ENCODE data around the gene ARHGEF11. TPM values are rescaled to one million over a fixed set of nuclear protein-coding genes. Genes with fewer than 3 reads are reported as not detected.

ARHGEF11 gene
- polyA plus RNA-seq, 1 experiment = 14.8 TPM

DNA sequence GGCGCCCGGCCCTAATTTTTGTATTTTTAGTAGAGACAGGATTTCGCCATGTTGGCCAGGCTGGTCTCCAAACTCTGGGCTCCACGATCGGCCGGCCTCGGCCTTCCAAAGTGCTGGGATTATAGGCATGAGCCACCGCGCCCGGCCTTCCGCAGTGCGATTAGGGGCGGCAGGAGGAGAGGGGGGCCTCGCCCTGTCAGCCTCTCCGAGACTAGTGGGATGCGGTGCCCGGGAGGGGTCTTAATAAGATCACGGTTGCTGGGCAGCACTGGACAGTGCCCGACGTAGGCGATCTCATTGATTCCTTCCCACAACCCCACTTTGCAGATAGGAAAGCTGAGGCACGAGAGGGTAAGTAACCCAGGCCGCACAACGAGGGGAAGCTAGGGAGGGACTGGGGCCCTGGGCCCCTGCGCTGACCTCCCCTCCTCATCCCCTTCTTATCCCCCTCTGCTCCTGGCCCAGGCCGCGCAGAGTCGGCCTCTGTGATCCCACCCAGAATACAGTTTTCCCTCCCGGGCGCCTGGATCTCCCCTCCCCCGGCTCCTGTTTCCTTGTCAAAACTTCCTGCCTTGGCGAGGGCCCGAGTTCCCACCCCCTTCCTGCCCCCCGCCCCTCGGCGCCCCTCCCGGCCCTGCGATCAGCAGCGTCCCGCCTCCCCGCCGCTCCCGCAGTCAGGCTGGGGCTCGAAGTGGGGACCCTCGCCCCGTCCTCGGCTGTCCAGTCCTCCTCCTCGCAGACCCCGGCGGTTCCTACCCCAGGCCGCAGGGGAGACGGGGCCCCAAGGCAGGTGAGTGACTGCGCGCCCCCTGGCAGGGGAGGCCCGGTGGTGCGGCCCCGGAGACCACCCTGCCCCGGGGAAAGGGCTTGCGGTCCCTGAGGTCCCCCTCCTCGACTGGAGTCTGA, 152.2 kb downstream of the ARHGEF11 start, which contains the start of gene PEAR1:
Gene PEAR1 (plus strand): TSS at position 671 of the 906 bp plus-strand sequence. CDS start 10,209 bp downstream, outside the sequence.
- TF ChIP-seq, protein P1, sequence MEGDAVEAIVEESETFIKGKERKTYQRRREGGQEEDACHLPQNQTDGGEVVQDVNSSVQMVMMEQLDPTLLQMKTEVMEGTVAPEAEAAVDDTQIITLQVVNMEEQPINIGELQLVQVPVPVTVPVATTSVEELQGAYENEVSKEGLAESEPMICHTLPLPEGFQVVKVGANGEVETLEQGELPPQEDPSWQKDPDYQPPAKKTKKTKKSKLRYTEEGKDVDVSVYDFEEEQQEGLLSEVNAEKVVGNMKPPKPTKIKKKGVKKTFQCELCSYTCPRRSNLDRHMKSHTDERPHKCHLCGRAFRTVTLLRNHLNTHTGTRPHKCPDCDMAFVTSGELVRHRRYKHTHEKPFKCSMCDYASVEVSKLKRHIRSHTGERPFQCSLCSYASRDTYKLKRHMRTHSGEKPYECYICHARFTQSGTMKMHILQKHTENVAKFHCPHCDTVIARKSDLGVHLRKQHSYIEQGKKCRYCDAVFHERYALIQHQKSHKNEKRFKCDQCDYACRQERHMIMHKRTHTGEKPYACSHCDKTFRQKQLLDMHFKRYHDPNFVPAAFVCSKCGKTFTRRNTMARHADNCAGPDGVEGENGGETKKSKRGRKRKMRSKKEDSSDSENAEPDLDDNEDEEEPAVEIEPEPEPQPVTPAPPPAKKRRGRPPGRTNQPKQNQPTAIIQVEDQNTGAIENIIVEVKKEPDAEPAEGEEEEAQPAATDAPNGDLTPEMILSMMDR (IDR thresholded peaks at IDR 0.05; ENCODE audit: low read depth, low read length) = peak; percentile 16; the same call in 1 of the 2 replicates
- CTCF ChIA-PET = interaction anchor here (0.5 to 6.7 kb wide), 22 partner anchors 9 to 515 kb away, joined by 3 to 108 read pairs (median 7); partner anchors contain the start of genes ISG20L2, LRRC71, METTL25B and NTRK1
- no peak for DNase-seq (ENCODE audit: low read depth, low spot score)
- peak within 1 kb of the TSS; percentile 77 for H3K27ac ChIP-seq (ENCODE audit: low read depth, low read length)
- peak within 1 kb of the TSS; percentile 65 for H3K4me3 ChIP-seq (ENCODE audit: low read depth, low read length)
- H3K27me3 ChIP-seq (ENCODE audit: control insufficient read depth, insufficient read depth, low read length) = peaks cover 3% of the 10 kb centered on the region
- POLR2A ChIA-PET = no interaction called here
- no peaks in the 10 kb centered on the region; the same call in 1 of the 2 replicates for H3K9me3 ChIP-seq (ENCODE audit: control insufficient read depth, insufficient read depth, low read length)

DNA sequence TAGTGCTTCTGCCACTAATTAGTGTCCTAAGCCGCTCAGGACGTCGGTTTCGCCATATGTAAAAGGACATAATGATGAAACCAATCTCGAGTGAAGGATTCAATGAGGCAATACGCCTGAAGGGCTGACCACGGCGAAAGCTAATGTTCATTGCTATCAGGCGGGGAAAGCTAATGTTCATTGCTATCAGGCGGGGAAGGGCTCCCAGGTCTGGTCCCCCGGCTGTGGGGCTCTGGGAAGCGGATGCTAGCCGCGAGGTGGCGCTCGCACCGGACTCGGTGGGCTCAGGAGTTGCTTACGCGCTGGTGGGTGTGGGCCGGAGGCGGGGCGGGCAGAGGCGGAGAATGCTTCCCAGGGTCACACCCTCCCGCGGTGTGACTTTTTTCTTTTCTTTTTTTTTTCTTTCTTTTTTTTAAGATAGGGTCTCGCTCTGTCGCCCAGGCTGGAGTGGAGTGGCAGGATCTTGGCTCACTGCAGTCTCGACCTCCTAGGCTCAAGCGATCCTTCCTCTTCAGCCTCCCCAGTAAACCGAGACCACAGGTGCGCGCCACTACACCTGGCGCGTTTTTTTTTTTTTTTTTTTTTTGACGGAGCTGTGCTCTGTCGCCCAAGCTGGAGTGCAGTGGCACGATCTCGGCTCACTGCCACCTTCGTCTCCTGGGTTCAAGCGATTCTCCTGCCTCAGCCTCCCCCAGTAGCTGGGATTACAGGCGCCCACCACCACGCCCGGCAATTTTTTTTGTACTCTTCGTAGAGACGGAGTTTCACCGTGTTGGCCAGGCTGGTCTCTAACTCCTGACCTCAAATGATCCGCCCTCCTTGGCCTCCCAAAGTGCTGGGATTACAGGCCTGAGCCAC, 153.1 kb downstream of the ARHGEF11 start:
- peak overlapping the region; percentile 41 for H3K4me3 ChIP-seq (ENCODE audit: low read depth, low read length)
- H3K27ac ChIP-seq (ENCODE audit: low read depth, low read length) = peak overlapping the region; percentile 61
- TF ChIP-seq, protein P1 (IDR thresholded peaks at IDR 0.05; ENCODE audit: low read depth, low read length) = peak; percentile 82
- peak; percentile 68 for DNase-seq (ENCODE audit: low read depth, low spot score)
- ChIA-PET POLR2A (interaction anchor here (1.0 kb wide), 1 partner anchor 35 kb away, joined by 4 read pairs; no protein-coding TSS in a partner anchor), CTCF (interaction anchor here (0.5 to 6.7 kb wide), 38 partner anchors 8 to 514 kb away, joined by 3 to 108 read pairs (median 4); partner anchors contain the start of genes ISG20L2, LRRC71, METTL25B and MRPL24)
- H3K9me3 ChIP-seq (ENCODE audit: control insufficient read depth, insufficient read depth, low read length) = no peaks in the 10 kb centered on the region; the same call in 1 of the 2 replicates
- H3K27me3 ChIP-seq (ENCODE audit: control insufficient read depth, insufficient read depth, low read length) = peaks cover 6% of the 10 kb centered on the region

DNA sequence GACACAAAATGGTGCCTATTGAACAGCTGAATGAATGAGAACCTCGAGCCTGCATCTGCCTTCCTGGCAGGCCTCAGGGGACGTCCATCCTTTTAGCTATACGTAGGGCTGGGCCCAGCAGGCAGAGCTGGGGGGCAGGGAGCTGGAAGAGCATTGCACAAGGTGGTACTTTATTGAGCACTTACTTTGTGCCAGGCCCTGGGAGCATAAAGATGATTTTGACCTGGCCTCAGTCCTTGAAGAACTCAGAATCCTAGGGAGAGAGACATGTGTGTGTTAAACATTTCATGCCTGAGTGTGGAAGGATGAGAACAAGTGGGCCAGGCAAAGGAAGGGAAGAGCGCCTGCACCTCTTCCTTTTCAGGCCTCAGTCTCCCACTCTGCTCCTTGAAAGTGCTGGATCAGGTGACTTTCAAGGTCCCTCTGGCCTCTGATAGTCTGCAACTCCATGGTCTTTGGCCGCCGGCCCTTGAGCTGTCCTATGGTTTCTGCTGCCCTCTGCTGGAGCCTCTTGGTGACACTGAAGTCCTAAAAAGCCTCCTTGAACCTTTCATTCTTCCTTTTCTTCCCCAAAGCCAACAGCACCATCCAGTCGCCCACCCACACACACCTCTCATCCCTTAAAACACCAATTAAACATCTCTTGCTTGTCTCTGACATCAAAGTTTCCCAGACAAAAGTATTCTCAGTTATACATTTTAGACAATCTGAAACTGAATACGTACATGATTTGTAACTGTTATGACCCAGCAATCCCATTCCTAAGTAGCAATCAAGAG, 155.6 kb downstream of the ARHGEF11 start:
- ChIA-PET CTCF (interaction anchor here (0.7 to 6.7 kb wide), 34 partner anchors 9 to 206 kb away, joined by 3 to 108 read pairs (median 6); partner anchors contain the start of genes CRABP2, HDGF, INSRR and ISG20L2), POLR2A (interaction anchor here (0.5 to 1.7 kb wide), 2 partner anchors 30 to 51 kb away, joined by 3 to 5 read pairs; no protein-coding TSS in a partner anchor)

DNA sequence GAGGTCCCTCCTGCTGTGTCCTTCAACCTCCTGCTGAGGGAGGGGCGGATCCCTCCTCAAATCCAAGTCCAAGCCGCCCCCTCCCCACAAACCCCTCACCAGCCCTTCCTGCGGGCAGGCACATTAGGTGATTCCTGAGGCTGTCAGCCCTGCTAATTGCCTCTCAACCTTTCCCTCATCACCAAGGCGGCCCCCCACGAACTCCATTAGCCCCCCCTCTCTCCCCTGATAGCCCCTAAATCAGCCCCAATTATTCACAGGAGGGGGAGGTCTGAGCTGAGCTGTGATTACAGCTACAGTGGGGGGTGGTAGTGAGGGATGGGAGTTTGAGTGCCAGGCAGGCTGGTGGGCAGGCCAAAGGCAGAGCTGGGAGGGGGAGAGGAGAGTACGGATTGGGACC, 157.8 kb downstream of the ARHGEF11 start:
- TF ChIP-seq, protein P1 (IDR thresholded peaks at IDR 0.05; ENCODE audit: low read depth, low read length) = no peak
- no peak overlapping the region for H3K4me3 ChIP-seq (ENCODE audit: low read depth, low read length)
- no peak for DNase-seq (ENCODE audit: low read depth, low spot score)
- H3K27me3 ChIP-seq (ENCODE audit: control insufficient read depth, insufficient read depth, low read length) = peaks cover 41% of the 10 kb centered on the region
- H3K27ac ChIP-seq (ENCODE audit: low read depth, low read length) = no peak overlapping the region
- CTCF ChIA-PET = interaction anchor here (1.0 to 2.9 kb wide), 6 partner anchors 32 to 199 kb away, joined by 3 to 10 read pairs (median 4); no protein-coding TSS in a partner anchor
- H3K9me3 ChIP-seq (ENCODE audit: control insufficient read depth, insufficient read depth, low read length) = no peaks in the 10 kb centered on the region
- POLR2A ChIA-PET = interaction anchor here (0.6 kb wide), 1 partner anchor 120 kb away, joined by 3 read pairs; the partner anchor contains the start of gene PRCC

More for the DNA sequence above, 155.6 kb downstream of the ARHGEF11 start:
- no peaks in the 10 kb centered on the region; the same call in 1 of the 2 replicates for H3K9me3 ChIP-seq (ENCODE audit: control insufficient read depth, insufficient read depth, low read length)
- H3K27me3 ChIP-seq (ENCODE audit: control insufficient read depth, insufficient read depth, low read length) = peaks cover 20% of the 10 kb centered on the region
- H3K27ac ChIP-seq (ENCODE audit: low read depth, low read length) = no peak overlapping the region
- H3K4me3 ChIP-seq (ENCODE audit: low read depth, low read length) = no peak overlapping the region
- DNase-seq (ENCODE audit: low read depth, low spot score) = peak; percentile 49
- TF ChIP-seq, protein P1 (IDR thresholded peaks at IDR 0.05; ENCODE audit: low read depth, low read length) = peak; percentile 90
